HepG2 (cell line): Measurements from ENCODE around the gene OTUB2. TPM values are rescaled to one million over a fixed set of nuclear protein-coding genes. Genes with fewer than 3 reads are reported as not detected.

Experiments used
- ADNP ChIP-seq: sonication (generic); formaldehyde crosslinking; IDR thresholded peaks from 2 replicates; pipeline ENCODE4 v1.4.0; 2020; ENCODE audit warnings: missing genetic modification reagents
- AHR ChIP-seq: IDR thresholded peaks from 2 replicates; pipeline ENCODE4 v1.6.1; 2018; ENCODE audit warnings: missing genetic modification reagents, missing compliant biosample characterization
- ETV5 ChIP-seq: IDR thresholded peaks from 2 replicates; pipeline ENCODE4 v1.6.1; 2018; ENCODE audit warnings: missing biosample characterization, missing genetic modification reagents, inconsistent platforms, borderline replicate concordance
- HNF4A ChIP-seq: sonication (generic); formaldehyde crosslinking; IDR thresholded peaks from 2 replicates; pipeline ENCODE4 v1.4.0; 2020; ENCODE audit warnings: missing genetic modification reagents
- KLF9 ChIP-seq: IDR thresholded peaks from 2 replicates; pipeline ENCODE4 v1.6.1; 2016; ENCODE audit warnings: low read depth
- LBX2 ChIP-seq: sonication (generic); formaldehyde crosslinking; IDR thresholded peaks from 2 replicates; pipeline ENCODE4 v1.5.0; 2020; ENCODE audit warnings: missing genetic modification reagents, mild to moderate bottlenecking, borderline replicate concordance
- MTF1 ChIP-seq: sonication (generic); formaldehyde crosslinking; IDR thresholded peaks from 2 replicates; pipeline ENCODE4 v1.5.0; 2020; ENCODE audit warnings: missing genetic modification reagents
- NPAS2 ChIP-seq: sonication (generic); formaldehyde crosslinking; IDR thresholded peaks from 2 replicates; pipeline ENCODE4 v1.8.0; 2022; ENCODE audit warnings: mild to moderate bottlenecking, missing genetic modification reagents, borderline replicate concordance
- PRDM4 ChIP-seq: sonication (generic); formaldehyde crosslinking; IDR thresholded peaks from 2 replicates; pipeline ENCODE4 v1.9.0; 2021; ENCODE audit warnings: missing genetic modification reagents, borderline replicate concordance
- ZBTB43 ChIP-seq: sonication (generic); formaldehyde crosslinking; conservative IDR thresholded peaks from 2 replicates; pipeline ENCODE4 v1.4.0; 2020; ENCODE audit warnings: missing genetic modification reagents
- ZHX1 ChIP-seq: sonication (generic); formaldehyde crosslinking; IDR thresholded peaks from 2 replicates; pipeline ENCODE4 v1.8.1; 2022; ENCODE audit warnings: low read depth, mild to moderate bottlenecking, missing genetic modification reagents
- ZNF414 ChIP-seq: sonication (generic); formaldehyde crosslinking; IDR thresholded peaks from 2 replicates; pipeline ENCODE4 v1.5.0; 2020; ENCODE audit warnings: missing genetic modification reagents
- ZNF660 ChIP-seq: sonication (generic); formaldehyde crosslinking; IDR thresholded peaks from 2 replicates; pipeline ENCODE4 v1.5.1; 2020; ENCODE audit warnings: mild to moderate bottlenecking, low read depth, missing genetic modification reagents, borderline replicate concordance
- ZNF687 ChIP-seq: sonication (generic); formaldehyde crosslinking; IDR thresholded peaks from 2 replicates; pipeline ENCODE4 v1.5.1; 2020; ENCODE audit warnings: mild to moderate bottlenecking, missing genetic modification reagents, moderate library complexity
- ZNF710 ChIP-seq: sonication (generic); formaldehyde crosslinking; IDR thresholded peaks from 2 replicates; pipeline ENCODE4 v1.5.0; 2020; ENCODE audit warnings: mild to moderate bottlenecking, missing genetic modification reagents, borderline replicate concordance
- polyA plus RNA-seq, 8 experiments: library from polyadenylated mRNA; depleted of rRNA in 3 of 8; stranded (reverse) in 7 of 8; unstranded in 1 of 8; fragments of >200 nt; fragmentation: Illumina TruSeq in 4 of 8; extraction: Trizol in 4 of 8; gene quantifications; 2 replicates each; pipeline versions ENCODE4 v1.2.1 to v1.2.3, GENCODE V29; 2011 to 2016; ENCODE audit warnings: low read depth in 4 of 8, missing spikeins in 1 of 8, mixed read lengths in 1 of 8; ENCODE audit not compliant: insufficient read depth in 1 of 8
- total RNA-seq, 5 experiments: library from RNA; depleted of rRNA; stranded (reverse); fragments of >200 nt; fragmentation: Illumina TruSeq; extraction: Trizol; gene quantifications; 2 replicates each; pipeline ENCODE4 v1.2.3, GENCODE V29; 2016; ENCODE audit warnings: low read depth in 1 of 5

Gene OTUB2
- total and polyA plus RNA-seq, 2 of the 13 experiments (the other 11 are each of a cell fraction or from before 2014, with no cell fraction given): 2.2 to 2.4 TPM

GRCh38 chr14:93984987-93985410 is 41.1 kb upstream of the OTUB2 start (continued):
- TF ChIP-seq LBX2 (CRISPR knock-in tag) (no peak), KLF9 (no peak), ZNF660 (CRISPR knock-in tag) (no peak), ZNF710 (CRISPR knock-in tag) (no peak), ZNF414 (CRISPR knock-in tag) (peak; percentile 67; the same call in 1 of the 2 replicates), AHR (CRISPR knock-in tag) (no peak), ZBTB43 (no peak), MTF1 (CRISPR knock-in tag) (no peak), ZHX1 (CRISPR knock-in tag) (no peak), NPAS2 (0 out of 2 replicates have a peak, but pooled peaks have one; percentile 59), ZNF687 (peak; percentile 78), PRDM4 (CRISPR knock-in tag) (no peak), ETV5 (CRISPR knock-in tag) (no peak), ADNP (no peak), HNF4A (no peak)
